Mesodermal cell (in vitro differentiated cells): ENCODE data around the gene C4B.
"Not testable (repeated sequence)": the region's sequence is repeated elsewhere in the genome, so short reads cannot be mapped to it uniquely, and the experiment has no call there.

Experiments
- H3K27ac ChIP-seq: 2 replicates; pipeline ENCODE4 v1.7.0; 2013; ENCODE audit warnings: mild to moderate bottlenecking, low read depth, low read length, moderate library complexity; ENCODE audit not compliant: severe bottlenecking
- H3K36me3 ChIP-seq: 2 replicates; pipeline ENCODE4 v1.7.1; 2013; ENCODE audit warnings: mild to moderate bottlenecking, low read length, moderate library complexity; ENCODE audit not compliant: control insufficient read depth, insufficient read depth
- H3K4me1 ChIP-seq: one replicate; pipeline ENCODE4 v1.7.1; 2013; ENCODE audit warnings: mild to moderate bottlenecking, low read length; ENCODE audit not compliant: insufficient read depth, control insufficient read depth, poor library complexity, severe bottlenecking
- H3K4me3 ChIP-seq: 2 replicates; pipeline ENCODE4 v1.7.0; 2013; ENCODE audit warnings: low read length, control low read depth, mild to moderate bottlenecking; ENCODE audit not compliant: insufficient read depth, poor library complexity, severe bottlenecking; ENCODE audit errors: extremely low read depth
- H3K9me3 ChIP-seq: 2 replicates; pipeline ENCODE4 v1.7.1; 2013; ENCODE audit warnings: mild to moderate bottlenecking, low read length, moderate library complexity; ENCODE audit not compliant: control insufficient read depth
- WGBS, 2 experiments: methylation state at CpG; one replicate each; pipeline ENCODE4 v1.1.5; 2013; ENCODE audit warnings: missing lambda C conversion rate in 2 of 2; ENCODE audit not compliant: insufficient coverage in 2 of 2; 5-methylcytosine and 5-hydroxymethylcytosine counted together

Gene C4B

GRCh38 chr6:31971279-31971992, 43.2 kb upstream of the C4B start:
- Histone ChIP-seq H3K36me3 (peaks cover 59% of the 10 kb centered on the region), H3K27ac (peak overlapping the region; percentile 98), H3K4me3 (peak overlapping the region; percentile 83), H3K9me3 (peaks cover 5% of the 10 kb centered on the region), H3K4me1 (peaks cover 15% of the 10 kb centered on the region)
- 54 to 67% methylated on average over 16 to 26 of the region's 29 CpGs for WGBS, 2 experiments

DNA sequence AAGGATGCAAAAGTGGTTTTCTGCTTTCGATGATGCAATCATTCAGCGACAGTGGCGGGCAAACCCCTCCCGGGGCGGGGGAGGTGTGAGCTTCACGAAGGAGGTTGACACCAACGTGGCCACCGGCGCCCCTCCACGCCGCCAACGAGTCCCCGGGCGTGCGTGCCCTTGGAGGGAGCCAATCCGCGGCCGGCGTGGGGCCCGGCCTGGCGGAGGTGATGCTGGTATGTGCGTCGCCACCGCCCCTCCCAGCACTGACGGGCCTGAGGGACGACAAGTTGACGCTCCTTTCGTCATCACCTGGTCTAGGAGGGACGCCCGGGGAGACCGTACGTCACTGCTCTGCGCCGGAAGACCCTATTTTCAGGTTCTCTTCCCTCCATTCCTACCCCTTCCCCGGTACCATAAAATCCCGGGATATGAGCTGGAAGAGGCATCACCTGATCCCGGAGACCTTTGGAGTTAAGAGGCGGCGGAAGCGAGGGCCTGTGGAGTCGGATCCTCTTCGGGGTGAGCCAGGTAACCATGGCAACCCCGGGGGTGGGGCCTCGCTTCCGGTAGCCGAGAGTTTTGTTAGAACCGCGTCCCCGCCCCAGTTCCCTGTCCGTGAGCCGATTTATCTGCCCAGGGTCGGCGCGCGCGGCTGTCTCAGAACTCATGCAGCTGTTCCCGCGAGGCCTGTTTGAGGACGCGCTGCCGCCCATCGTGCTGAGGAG, 42.4 kb upstream of the C4B start, which contains the start of gene DXO:
TSS of gene DXO (minus strand) at position 146 of the 716 bp plus-strand sequence. CDS start 463 bp downstream, outside the sequence.
- Histone ChIP-seq H3K4me1 (peaks cover 15% of the 10 kb centered on the region), H3K27ac (peak within 1 kb of the TSS; percentile 98), H3K36me3 (peaks cover 52% of the 10 kb centered on the region), H3K4me3 (peak within 1 kb of the TSS; percentile 83), H3K9me3 (peaks cover 5% of the 10 kb centered on the region)
- 0 to 1% methylated on average over 55 to 56 of the region's 62 CpGs for WGBS, 2 experiments

DNA sequence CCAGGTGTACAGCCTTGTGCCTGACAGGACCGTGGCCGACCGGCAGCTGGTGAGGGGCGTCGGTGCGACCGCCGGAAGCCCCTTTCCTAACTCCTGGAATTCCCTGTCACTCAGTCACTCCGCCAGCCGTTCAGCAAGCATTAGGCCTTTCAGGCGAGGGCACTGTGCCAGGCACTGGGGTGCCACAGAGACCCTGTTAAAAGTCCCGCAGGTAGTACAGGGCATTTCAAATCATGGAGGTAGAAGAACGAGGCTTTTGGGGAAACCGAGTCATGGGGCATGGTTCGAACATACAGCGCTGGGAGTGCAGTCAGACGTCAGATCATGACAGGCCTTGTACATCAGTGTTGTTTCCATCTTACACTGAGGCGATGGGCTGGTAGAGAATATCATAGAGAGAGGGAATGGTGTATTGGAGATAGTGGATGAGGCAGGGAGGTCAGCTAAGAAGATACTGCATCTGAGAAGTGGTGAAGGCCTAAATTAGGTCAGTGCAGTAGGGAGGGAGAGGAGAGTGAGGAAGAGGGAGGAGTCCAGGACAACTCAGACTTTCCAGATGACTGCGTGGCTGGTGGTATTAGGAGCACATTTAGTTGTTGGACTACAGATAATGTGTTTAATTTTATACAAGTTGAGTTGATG, 41.8 kb upstream of the C4B start:
- Histone ChIP-seq H3K4me3 (peak overlapping the region; percentile 83), H3K27ac (peak overlapping the region; percentile 98), H3K36me3 (peaks cover 45% of the 10 kb centered on the region), H3K9me3 (peaks cover 5% of the 10 kb centered on the region), H3K4me1 (peaks cover 15% of the 10 kb centered on the region)
- 16 to 17% methylated on average over 16 to 19 of the region's 19 CpGs for WGBS, 2 experiments

GRCh38 chr6:31976065-31976464, 38.5 kb upstream of the C4B start:
- not testable (repeated sequence) for H3K27ac ChIP-seq, H3K9me3 ChIP-seq, H3K4me1 ChIP-seq, H3K4me3 ChIP-seq
- H3K36me3 ChIP-seq: peaks cover 24% of the 10 kb centered on the region
- 100% methylated on average over 1 of the region's 30 CpGs; no CpG with 5 or more reads in 1 of the 2 experiments for WGBS, 2 experiments

DNA sequence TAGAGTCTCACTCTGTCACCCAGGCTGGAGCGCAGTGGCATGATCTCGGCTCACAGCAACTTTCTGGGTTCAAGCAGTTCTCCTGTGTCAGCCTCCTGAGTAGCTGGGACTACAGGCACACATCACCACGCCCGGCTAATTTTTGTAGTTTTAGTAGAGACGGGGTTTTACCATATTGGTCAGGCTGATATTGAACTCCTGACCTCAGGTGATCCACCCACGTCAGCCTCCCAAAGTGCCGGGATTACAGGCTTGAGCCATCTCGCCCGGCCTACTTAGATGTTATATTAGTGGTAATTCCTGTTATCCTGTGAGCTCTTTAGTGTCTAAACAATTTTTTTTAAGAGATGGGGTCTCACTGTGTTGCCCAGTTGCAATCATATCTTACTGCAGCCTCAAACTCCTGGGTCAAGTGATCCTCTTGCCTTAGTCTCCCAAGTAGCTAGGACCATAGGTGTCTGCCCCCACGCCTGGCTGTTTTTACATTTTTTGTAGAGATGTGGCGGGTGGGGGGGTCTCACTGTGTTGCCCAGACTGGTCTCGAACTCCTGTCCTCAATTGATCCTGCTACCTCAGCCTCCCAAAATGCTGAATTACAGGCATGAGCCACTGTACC, 36.7 kb upstream of the C4B start:
- no peak overlapping the region for H3K4me3 ChIP-seq
- peaks cover 24% of the 10 kb centered on the region for H3K36me3 ChIP-seq
- H3K4me1 ChIP-seq: no peaks in the 10 kb centered on the region
- WGBS, 2 experiments: 92 to 93% methylated on average over 10 of the region's 12 CpGs
- no peak overlapping the region for H3K27ac ChIP-seq
- peaks cover 5% of the 10 kb centered on the region for H3K9me3 ChIP-seq

- Histone ChIP-seq H3K27ac (no peak overlapping the region), H3K4me1 (no peaks in the 10 kb centered on the region), H3K4me3 (no peak overlapping the region), H3K36me3 (peaks cover 21% of the 10 kb centered on the region), H3K9me3 (peaks cover 5% of the 10 kb centered on the region)
- 80 to 96% methylated on average over 2 to 4 of the region's 5 CpGs for WGBS, 2 experiments
Measured at GRCh38 chr6:31978831-31979230, 35.8 kb upstream of the C4B start.

DNA sequence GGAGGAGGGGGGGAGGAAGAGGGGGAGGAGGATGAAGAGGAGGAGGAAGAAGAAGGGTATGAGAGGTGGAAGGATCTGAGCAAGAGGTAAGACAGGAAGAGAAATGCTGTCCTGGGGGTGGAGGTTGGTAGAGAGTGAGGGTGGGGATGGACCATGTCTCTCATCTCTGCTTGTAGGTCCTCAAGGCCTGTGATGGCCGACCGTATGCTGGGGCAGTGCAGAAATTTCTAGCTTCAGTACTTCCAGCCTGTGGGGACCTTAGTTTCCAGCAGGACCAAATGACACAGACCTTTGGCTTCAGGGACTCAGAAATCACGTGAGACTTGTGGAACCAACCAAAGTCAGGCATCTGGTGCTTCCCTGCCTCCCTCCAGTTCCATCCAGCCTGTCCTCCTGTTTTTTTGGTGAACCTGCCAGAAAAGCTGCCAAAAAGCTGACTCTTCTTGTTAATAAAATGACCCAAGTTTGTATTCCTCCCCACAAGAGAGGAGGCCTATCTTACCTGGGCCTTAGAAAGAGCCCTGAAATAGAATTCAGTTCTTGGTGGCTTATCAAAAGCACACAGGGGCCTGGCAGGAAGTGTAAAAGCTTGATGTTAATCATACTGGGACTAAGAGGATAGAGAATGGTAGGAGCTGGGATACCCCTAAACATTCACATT, 35.2 kb upstream of the C4B start:
- 93 to 95% methylated on average over 3 of the region's 3 CpGs for WGBS, 2 experiments
- Histone ChIP-seq H3K4me1 (no peaks in the 10 kb centered on the region), H3K4me3 (no peak overlapping the region), H3K9me3 (peaks cover 5% of the 10 kb centered on the region), H3K27ac (no peak overlapping the region), H3K36me3 (peaks cover 16% of the 10 kb centered on the region)

GRCh38 chr6:31980195-31980876, 34.3 kb upstream of the C4B start:
- H3K36me3 ChIP-seq, H3K9me3 ChIP-seq, H3K4me1 ChIP-seq, H3K4me3 ChIP-seq, H3K27ac ChIP-seq: not testable (repeated sequence)
- 100% methylated on average over 6 of the region's 13 CpGs; no CpG with 5 or more reads in 1 of the 2 experiments for WGBS, 2 experiments

DNA sequence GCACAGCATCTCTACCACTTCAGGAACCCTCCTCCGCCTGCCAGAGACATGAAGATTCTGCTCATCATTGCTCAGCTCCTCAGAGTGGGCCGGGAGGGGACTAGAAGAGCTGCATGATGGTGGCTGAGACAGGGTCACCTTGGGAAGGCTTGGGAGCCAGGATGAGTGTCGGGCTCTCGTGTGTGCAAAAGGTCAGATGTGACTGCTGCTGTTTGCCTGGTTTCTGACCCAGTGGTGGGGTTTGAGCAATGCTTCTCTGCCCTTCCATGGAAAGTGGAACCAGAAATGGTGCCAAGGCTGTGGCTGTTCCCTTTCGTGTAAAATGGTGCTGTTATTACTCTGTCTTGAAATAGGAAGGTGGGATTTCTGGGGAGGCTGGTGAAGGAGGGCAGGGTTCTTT, 33.6 kb upstream of the C4B start:
- H3K9me3 ChIP-seq, H3K27ac ChIP-seq, H3K4me1 ChIP-seq, H3K4me3 ChIP-seq, H3K36me3 ChIP-seq: not testable (repeated sequence)
- WGBS, 2 experiments: no CpG with 5 or more reads among the region's 5 CpGs

GRCh38 chr6:31981744-31982143, 32.9 kb upstream of the C4B start, which contains the start of gene C4A:
TSS of gene C4A (plus strand) at chr6:31982057. CDS start at chr6:31982108, 51 bp downstream.
- H3K36me3 ChIP-seq, H3K27ac ChIP-seq, H3K4me1 ChIP-seq, H3K4me3 ChIP-seq, H3K9me3 ChIP-seq: not testable (repeated sequence)
- WGBS, 2 experiments: no CpG with 5 or more reads among the region's 7 CpGs
